ENCODE measurements around the gene DMXL1. TPM values are rescaled to one million over a fixed set of nuclear protein-coding genes. Genes with fewer than 3 reads are reported as not detected.
"Not testable (repeated sequence)": the region's sequence is repeated elsewhere in the genome, so short reads cannot be mapped to it uniquely, and the experiment has no call there.

The DMXL1 gene
- total RNA-seq, 4 donors from 2014 or later = 25.9 to 50.9 (median 30.9) TPM

DNA sequence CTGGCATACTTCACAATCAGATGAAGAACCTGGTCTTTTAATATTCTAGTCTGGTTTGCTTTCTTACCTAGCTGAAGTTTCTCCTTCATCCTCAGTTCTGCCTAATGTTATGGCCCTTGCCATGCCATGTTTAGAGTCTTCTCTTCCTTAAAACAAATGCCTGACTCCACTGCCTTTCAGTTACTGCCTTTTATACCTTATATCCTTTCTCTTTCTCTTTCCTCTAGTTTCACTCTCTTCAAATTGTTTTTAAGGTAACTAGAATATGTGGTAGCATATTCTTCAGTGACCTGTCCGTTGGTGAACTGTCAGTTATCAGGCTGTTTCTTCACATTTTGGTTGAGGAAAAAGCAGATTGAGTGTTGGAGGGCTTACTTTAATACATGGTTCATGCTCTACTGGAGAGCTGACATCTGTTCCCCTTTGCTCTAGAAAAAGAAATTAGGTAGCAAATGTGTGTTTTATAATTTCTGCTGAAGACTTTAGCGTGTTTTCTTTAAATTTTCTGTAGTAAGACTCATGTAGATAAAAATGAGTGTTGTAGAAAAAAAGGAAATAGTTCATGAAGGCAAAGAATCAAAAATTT lies 103.8 kb downstream of the DMXL1 start:
- intact Hi-C loops (cut with DNase I) = no loop called here
- no peaks in the 10 kb centered on the region for H3K4me1 ChIP-seq
- no peak for TF ChIP-seq POLR2A (IDR thresholded peaks at IDR 0.05)
- TF ChIP-seq, protein P1, sequence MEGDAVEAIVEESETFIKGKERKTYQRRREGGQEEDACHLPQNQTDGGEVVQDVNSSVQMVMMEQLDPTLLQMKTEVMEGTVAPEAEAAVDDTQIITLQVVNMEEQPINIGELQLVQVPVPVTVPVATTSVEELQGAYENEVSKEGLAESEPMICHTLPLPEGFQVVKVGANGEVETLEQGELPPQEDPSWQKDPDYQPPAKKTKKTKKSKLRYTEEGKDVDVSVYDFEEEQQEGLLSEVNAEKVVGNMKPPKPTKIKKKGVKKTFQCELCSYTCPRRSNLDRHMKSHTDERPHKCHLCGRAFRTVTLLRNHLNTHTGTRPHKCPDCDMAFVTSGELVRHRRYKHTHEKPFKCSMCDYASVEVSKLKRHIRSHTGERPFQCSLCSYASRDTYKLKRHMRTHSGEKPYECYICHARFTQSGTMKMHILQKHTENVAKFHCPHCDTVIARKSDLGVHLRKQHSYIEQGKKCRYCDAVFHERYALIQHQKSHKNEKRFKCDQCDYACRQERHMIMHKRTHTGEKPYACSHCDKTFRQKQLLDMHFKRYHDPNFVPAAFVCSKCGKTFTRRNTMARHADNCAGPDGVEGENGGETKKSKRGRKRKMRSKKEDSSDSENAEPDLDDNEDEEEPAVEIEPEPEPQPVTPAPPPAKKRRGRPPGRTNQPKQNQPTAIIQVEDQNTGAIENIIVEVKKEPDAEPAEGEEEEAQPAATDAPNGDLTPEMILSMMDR (IDR thresholded peaks at IDR 0.05) = no peak
- H3K27me3 ChIP-seq = no peaks in the 10 kb centered on the region
- DNase-seq = no peak
- peaks cover 0 to 67% (median 0%) of the 10 kb centered on the region in 3 donors for H3K36me3 ChIP-seq
- no peak overlapping the region for H3K27ac ChIP-seq
- 91 to 92% methylated on average over 2 of the region's 2 CpGs for WGBS, 2 donors
- H3K9me3 ChIP-seq = no peaks in the 10 kb centered on the region
- H3K4me3 ChIP-seq = no peak overlapping the region

DNA sequence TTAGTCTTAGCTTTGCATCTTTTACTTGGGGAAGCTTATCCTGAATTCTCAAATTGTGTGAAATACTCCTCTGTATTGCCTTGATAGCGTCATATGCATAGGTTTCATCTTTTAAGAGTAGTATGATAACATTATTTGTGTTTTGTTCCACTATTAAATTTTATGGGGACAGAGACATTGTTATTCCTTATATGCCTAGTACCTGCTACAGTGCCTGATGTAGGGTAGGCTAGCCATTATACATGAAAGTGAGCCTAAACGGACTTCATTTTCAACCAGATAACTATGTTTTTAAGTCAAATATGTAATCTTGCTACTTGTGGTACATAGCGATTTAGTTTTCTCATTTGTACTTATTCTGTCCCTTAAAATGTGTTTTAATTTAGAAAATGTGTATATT lies 105.9 kb downstream of the DMXL1 start:
- DNase-seq = no peak
- no peaks in the 10 kb centered on the region for H3K9me3 ChIP-seq
- no peaks in the 10 kb centered on the region for H3K27me3 ChIP-seq
- no peak overlapping the region for H3K4me3 ChIP-seq
- no peaks in the 10 kb centered on the region for H3K4me1 ChIP-seq
- intact Hi-C loops (cut with DNase I) = no loop called here
- 93 to 95% methylated on average over 3 of the region's 3 CpGs for WGBS, 2 donors
- no peak overlapping the region for H3K27ac ChIP-seq
- H3K36me3 ChIP-seq = peaks cover 0 to 52% (median 0%) of the 10 kb centered on the region in 3 donors
- TF ChIP-seq, protein P1 (IDR thresholded peaks at IDR 0.05) = no peak
- TF ChIP-seq POLR2A (IDR thresholded peaks at IDR 0.05) = no peak

DNA sequence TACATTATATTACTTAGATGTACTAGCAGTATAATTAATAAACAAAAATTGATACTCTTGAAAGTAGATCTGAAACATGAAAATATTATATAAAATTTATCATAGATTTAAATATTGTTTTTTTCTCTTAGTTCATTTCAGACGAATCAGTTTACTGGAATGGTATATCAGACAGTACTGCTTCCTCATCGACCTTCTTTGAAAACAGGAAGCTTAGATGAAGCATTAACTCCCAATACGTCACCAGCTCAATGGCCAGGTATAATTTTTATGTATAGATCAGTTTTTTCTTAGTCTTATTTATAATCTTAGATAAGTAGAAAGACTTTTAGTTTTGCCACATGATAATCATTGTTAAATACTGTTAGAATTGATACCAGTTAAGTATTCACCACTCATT lies 106.3 kb downstream of the DMXL1 start:
- WGBS, 2 donors = 86 to 91% methylated on average over 3 of the region's 3 CpGs
- intact Hi-C loops (cut with DNase I) = no loop called here
- Histone ChIP-seq H3K27ac (no peak overlapping the region), H3K36me3 (peaks cover 0 to 49% (median 0%) of the 10 kb centered on the region in 3 donors), H3K4me1 (no peaks in the 10 kb centered on the region), H3K27me3 (no peaks in the 10 kb centered on the region), H3K4me3 (no peak overlapping the region), H3K9me3 (no peaks in the 10 kb centered on the region)
- DNase-seq = no peak
- no peak for TF ChIP-seq POLR2A (IDR thresholded peaks at IDR 0.05)
- TF ChIP-seq, protein P1 (IDR thresholded peaks at IDR 0.05) = no peak

DNA sequence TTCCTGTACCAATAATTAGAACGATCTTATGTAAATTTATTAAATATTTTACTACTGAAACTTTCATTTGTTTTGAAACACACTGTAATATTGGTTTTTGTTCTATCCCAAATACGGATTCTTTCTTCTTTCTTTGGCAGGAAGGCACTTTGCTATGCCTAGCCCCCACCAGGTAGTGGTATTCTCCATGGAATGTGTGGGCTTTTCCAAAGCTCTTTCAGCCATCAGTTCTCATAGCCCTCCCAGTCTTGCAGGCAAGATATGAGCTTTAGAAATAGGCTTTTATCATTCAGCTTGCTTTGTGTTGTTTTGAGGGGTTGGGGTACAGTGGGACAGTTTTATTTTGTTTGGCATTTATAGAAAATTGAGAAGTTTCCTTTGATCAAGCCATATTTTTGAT lies 107.5 kb downstream of the DMXL1 start:
- no peak overlapping the region for H3K4me3 ChIP-seq
- H3K9me3 ChIP-seq = no peaks in the 10 kb centered on the region
- 79 to 92% methylated on average over 2 of the region's 2 CpGs for WGBS, 2 donors
- TF ChIP-seq POLR2A (IDR thresholded peaks at IDR 0.05) = no peak
- TF ChIP-seq, protein P1 (IDR thresholded peaks at IDR 0.05) = no peak
- H3K36me3 ChIP-seq = peaks cover 0 to 44% (median 0%) of the 10 kb centered on the region in 3 donors
- no peaks in the 10 kb centered on the region for H3K27me3 ChIP-seq
- H3K4me1 ChIP-seq = no peaks in the 10 kb centered on the region
- no peak overlapping the region for H3K27ac ChIP-seq
- no peak for DNase-seq
- intact Hi-C loops (cut with DNase I) = no loop called here

DNA sequence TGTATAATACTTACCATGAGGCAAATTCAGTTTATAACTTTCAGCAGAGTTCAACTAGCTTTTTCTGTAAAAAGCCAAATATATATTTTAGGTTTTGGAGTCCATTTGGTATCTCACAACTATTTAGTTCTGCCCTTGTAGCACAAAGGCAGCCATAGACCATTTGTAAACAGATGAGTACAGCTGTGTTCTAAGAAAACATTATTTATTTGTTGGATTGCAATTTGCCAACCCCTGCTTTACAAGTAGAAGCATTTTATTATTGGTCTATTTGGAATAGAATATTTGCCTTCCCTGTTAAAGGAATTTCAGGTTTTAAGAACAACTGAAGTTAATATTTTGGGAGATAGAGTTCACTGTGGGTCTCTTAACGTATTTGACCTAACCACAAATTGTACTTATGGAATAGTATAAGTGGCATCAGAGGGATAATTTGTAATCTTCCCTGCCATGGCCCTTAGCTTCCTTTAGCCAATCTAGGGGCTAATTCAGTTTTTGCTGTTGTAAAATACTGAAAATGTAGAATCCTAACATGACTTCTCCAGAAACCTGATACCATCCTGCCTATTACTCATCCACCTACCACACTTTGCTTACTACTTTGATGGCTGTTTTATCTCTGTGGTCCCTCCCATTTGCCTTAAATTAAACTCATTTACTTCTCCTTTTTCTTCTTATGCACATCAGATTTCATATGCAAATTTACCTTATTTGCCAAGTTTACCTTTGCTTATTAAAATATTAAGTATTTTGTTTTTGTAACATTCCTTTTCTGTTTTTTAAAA lies 109.2 kb downstream of the DMXL1 start:
- TF ChIP-seq, protein P1 (IDR thresholded peaks at IDR 0.05) = no peak
- no peak for TF ChIP-seq POLR2A (IDR thresholded peaks at IDR 0.05)
- 92 to 94% methylated on average over 1 of the region's 1 CpG for WGBS, 2 donors
- intact Hi-C loops (cut with DNase I) = no loop called here

DNA sequence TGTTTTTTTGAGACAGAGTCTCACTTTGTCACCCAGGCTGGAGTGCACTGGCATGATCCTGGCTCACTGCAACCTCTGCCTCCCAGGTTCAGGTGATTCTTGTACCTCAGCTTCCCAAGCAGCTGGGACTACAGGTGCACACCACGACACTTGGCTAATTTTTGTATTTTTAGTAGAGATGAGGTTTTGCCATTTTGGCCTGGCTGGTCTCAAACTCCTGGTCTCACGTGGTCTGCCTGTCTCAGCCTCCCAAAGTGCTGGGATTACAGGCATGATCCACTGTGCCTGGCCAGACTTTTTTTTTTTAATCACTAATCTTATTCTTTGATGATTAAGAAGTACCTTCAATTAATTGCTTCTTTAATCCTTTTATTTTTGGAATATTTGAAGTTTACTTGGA lies 114.6 kb downstream of the DMXL1 start:
- DNase-seq; H3K4me1 ChIP-seq; H3K4me3 ChIP-seq; H3K9me3 ChIP-seq; H3K27me3 ChIP-seq; intact Hi-C loops (cut with DNase I); H3K27ac ChIP-seq: not testable (repeated sequence)
- peaks cover 0 to 47% (median 0%) of the 10 kb centered on the region in 3 donors for H3K36me3 ChIP-seq
- 36 to 45% methylated on average over 2 of the region's 2 CpGs for WGBS, 2 donors

More for the DNA sequence above, 109.2 kb downstream of the DMXL1 start:
- Histone ChIP-seq H3K27me3 (no peaks in the 10 kb centered on the region), H3K36me3 (peaks cover 0 to 55% (median 0%) of the 10 kb centered on the region in 3 donors), H3K4me3 (no peak overlapping the region), H3K27ac (no peak overlapping the region), H3K9me3 (no peaks in the 10 kb centered on the region), H3K4me1 (no peaks in the 10 kb centered on the region)
- DNase-seq = no peak

Data from esophagus squamous epithelium (tissue), 5 donors.